CD4-positive, alpha-beta T cell treated with Interleukin-15 for 1 hour (primary cell): ENCODE results near the gene NAT8.
"Not testable (repeated sequence)": the region's sequence is repeated elsewhere in the genome, so short reads cannot be mapped to it uniquely, and the experiment has no call there.

ENCODE experiments used
- DNase-seq: peaks from one replicate; pipeline ENCODE4 v3.0.0-alpha.2; 2020

The NAT8 gene

DNA sequence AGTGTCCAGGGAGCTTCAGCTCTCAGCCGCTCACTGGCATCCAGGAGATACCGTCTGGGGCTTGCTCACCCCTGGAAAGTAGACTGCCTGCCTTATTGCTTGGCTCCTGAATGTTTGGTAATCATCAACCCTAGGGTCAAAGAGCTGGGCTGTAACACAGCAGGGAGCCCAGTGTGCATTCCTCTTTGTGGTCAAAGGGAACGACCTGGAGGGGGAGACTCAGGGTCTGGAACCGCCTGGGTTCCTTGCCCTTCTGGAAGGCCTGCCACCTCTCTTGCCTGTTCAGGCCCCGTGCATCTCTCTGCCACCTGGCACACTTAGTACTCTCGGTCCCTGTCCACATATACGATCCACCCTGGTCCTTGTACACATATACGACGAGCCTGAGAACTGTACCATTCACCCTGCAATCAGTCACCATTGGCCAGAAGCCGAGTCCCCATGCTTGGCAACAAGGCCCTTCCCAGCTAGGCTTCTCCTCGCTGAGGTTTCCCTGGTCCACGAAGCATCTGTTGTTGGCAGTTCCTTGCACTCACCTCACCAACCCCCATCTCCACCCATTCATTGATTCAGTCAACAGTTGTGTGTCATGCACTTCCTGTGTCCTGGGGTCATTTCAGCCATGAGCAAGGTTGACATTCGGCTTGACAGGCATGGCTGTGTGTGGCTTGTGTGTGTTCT lies at the start of gene NAT8:
NAT8 (minus strand) TSS at position 85 of the 681 bp plus-strand sequence. CDS start 794 bp downstream, outside the sequence.
- no peak for DNase-seq

DNA sequence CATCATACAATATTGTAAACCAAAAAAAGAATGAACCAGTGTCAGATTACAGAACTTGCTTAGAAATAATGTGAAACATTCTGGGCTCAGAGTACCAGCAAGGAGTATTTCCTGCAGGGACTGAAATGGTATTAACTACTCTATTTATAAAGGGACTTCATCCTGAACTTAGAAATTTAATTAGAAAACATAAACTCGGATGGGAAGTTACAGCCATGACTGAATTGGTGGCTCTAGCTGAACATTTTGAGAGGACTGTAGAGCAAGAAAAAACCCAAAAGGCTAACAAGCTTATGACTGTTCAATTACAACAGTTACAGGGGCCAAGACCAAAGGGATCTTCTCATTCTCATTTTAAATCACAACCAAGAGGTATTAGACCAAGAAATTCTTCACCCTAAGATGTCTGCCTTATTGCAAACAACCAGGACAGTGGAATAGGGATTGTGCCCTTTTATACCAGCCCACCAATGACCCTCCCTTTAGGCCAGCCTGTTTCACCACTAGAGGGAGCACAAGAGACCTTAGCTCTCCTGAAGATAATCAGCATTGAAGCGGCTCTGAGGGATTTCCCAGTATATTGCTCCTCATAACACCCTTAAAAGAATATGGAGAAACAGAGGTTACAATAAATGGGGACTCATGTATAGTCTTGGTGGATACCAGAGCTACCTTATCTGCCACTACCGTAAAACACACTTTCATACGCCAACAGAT lies 48.3 kb upstream of the NAT8 start:
- not testable (repeated sequence) for DNase-seq

GRCh38 chr2:73688494-73688893 lies 46.3 kb upstream of the NAT8 start:
- not testable (repeated sequence) for DNase-seq

- no peak for DNase-seq
Observed at GRCh38 chr2:73685764-73686438, 43.7 kb upstream of the NAT8 start.

- DNase-seq: not testable (repeated sequence)
Observed at GRCh38 chr2:73684905-73685304, 42.7 kb upstream of the NAT8 start.

- not testable (repeated sequence) for DNase-seq
Observed at GRCh38 chr2:73684325-73684724, 42.1 kb upstream of the NAT8 start.

DNA sequence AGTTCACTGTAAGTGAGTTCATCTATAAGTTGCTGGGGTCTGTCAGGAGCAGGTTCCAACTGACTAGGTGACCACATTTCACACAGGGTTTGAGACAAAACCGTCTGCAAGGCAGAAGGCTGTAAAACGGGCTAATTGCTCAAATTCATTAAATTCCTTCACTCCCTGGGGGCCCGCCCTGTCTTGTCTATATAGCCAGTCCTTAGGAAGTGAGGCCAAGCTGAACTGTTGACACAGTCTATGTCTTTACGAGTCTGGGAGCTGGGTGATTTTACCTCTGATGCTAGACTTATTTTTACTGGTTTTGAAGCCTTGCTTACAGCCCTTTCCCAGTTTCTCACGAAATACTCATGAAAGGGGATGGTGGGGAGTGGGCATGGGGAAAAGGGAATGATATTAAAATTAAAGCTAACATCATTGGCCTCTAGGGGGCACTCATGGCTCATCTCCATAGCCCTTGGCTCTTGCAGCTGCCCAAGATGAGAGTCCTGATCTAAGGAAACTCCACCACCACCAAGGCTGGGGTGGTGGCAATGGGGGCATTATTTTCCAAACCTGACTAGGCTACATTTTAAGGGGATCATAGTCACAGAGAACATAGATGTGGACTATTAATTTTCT lies 37.8 kb upstream of the NAT8 start:
- DNase-seq: not testable (repeated sequence)

- DNase-seq: not testable (repeated sequence)
Observed at GRCh38 chr2:73679237-73679636, 37.0 kb upstream of the NAT8 start.

DNA sequence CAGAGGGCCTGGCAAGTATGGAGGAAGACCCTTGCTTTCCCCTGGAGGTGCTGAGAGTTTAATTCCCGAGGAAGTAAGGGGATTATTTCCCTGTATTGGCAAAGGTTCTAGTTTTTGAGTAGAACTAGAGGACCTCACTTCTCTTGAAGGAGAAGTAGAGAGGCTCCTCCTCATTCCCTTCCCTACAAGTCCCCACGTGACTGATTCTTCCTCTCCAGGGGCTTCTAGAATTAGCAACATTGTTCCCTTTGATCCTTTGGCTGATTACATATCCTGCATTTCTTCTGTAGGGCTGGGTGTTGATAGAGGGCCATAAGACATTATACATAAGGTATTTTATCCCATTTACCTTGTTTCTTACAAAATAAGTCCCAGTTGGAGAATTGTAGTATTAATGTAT lies 35.8 kb upstream of the NAT8 start:
- DNase-seq: not testable (repeated sequence)

DNA sequence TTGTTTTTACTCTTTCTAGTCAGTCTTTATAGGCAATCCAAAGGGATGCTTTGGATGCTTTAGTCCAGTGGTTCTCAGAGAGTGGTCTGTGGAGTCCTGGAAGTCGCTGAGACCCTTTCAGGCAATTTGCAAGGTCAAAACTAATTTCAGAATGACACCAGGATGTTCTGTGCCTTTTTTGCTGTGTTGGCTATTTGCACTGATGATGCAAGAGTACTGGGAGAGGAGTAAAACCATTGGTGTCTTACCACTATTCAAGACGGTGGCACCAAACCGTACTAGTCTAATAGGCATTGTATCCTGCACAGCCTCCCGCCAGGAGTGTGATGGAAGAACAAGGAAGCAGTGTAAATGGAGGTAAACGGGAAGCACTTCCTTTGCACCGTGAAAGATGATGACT lies 34.0 kb upstream of the NAT8 start:
- DNase-seq: not testable (repeated sequence)

GRCh38 chr2:73674696-73675157 lies 32.5 kb upstream of the NAT8 start:
- not testable (repeated sequence) for DNase-seq

DNA sequence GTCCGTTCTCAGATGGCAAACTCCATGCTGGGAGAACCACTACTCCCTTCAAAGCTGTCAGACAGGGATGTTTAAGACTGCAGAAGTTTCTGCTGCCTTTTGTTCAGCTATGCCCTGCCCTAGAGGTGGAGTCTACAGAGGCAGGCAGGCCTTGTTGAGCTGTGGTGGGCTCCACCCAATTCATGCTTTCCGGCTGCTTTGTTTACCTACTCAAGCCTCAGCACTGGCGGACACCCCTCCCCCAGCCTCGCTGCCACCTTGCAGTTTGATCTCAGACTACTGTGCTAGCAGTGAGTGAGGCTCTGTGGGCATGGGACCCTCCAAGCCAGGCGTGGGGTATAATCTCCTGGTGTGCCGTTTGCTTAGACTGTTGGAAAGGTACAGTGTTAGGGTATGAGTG lies 27.8 kb upstream of the NAT8 start:
- not testable (repeated sequence) for DNase-seq

GRCh38 chr2:73667239-73667638 lies 25.0 kb upstream of the NAT8 start:
- DNase-seq: not testable (repeated sequence)

- no peak for DNase-seq
Observed at GRCh38 chr2:73654175-73654574, 12.0 kb upstream of the NAT8 start.

DNA sequence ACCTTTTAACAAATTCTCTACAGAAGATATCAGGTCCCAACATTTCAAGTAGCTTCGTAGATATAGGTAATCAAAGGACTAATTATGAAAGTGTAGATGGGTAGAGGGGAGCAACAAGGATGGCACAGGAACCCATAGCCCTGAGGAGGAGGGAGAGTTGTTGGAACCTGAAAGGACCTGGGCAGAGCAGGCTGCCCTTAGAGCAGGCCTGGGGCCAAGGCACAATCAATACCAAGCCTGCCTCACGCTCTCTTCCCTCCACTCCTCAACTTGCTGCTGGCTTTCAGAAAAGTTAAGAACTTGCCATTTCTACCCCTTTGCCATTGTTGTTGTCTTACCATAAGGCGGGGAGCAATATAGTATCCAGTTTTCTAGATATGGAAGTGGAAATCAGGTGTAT lies 10.1 kb upstream of the NAT8 start:
- no peak for DNase-seq

- no peak for DNase-seq
Observed at GRCh38 chr2:73651591-73652230, 9.5 kb upstream of the NAT8 start.

GRCh38 chr2:73647690-73648089 lies 5.5 kb upstream of the NAT8 start:
- not testable (repeated sequence) for DNase-seq

DNA sequence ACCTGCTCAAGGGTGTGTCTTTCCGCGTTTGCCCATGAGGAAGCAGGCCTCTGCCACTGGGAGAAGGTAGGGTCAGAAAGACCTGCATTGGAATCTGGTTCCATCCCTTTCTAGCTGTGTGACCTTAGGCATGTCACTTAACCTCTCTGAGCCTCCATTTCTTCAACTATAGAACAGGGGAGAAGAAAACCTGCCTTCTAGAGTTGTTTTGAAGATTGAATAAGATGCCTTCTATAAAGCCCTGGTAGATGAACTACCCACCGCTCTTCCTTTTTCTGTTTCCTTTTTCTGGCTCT lies 507 bp downstream of the NAT8 start:
- no peak for DNase-seq

DNA sequence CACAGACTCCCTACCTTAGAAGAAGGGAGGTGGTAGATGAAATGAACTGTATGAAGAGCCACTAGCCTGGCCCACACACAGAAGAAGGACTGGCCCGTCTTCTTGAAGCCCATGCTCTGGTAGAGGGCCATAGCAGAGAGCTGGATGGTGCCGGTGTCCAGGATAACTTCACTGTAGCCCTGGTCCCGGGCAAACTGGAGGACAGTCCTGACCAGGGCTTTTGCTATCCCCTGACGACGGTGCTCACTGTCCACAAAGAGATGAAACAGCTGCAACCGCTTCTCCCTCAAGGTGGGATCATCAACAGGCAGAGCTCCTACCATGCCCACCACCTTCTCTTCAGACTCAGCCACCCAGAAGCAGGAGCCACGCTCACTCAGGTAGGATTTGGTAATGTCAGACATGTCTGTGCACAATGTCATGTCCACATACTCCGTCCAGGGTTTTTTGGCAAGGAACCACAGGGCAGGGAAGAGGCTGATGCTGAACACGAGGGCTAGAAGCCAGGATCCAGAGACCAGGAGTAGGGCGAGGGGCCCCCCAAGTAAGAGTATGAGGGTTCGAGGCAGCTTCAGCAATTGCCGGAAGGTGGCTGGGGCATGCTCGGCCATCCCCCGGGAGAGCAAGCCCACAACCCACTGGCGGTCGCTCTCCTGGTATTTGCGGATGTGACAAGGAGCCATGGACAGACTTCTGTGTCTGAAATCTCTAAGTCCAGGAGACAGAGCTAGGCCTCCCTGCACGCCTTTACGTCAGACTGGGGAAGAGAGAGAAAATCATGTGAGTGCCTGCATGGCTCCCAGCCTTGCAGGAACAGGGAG lies 1.1 kb downstream of the NAT8 start:
- no peak for DNase-seq

- DNase-seq: no peak
Observed at GRCh38 chr2:73640511-73640911, 1.7 kb downstream of the NAT8 start.

DNA sequence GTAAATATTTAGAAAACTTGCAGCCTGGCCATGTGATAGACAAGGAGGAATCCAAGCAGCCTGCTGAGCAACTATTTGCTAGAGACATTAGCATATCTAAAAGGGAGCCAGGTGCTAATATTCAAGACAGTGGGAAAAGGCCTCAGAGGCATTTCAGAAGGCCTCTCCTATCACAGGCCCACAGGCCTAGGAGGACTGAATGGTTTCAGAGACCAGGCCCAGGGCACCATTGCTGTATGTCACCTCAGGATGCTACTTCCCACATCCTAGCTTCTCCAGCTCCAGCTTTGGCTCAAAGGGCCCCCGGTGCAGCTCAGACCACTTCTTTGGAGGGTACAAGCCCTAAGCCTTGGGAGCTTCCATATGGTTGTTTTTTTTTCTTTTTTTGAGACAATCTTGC lies 3.8 kb downstream of the NAT8 start:
- no peak for DNase-seq

DNA sequence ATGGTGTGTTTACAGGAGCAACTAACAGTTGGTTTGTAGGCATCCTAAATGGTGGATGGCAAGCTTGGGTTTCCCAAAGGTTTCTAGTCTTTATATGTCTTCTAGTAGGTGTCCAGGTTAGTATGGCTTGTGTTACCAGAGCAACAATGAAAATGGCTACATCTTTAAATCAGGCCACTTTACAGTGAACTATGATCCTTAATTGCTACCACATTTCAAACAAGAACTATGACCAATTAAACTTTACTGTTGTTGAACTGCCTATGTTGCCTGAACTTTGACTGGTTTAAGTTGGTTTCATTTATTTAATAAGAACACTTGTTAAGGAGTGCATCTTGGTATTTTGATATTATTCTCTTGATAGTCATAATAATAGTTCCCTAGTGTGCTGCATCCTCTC lies 5.2 kb downstream of the NAT8 start:
- not testable (repeated sequence) for DNase-seq
